ENCODE measurements around the gene FOXN3.

- TF ChIP-seq POLR2A (IDR thresholded peaks at IDR 0.05) (no peak), POLR2AphosphoS5 (IDR thresholded peaks at IDR 0.05) (no peak), EP300 (IDR thresholded peaks at IDR 0.05; ENCODE audit: low read depth) (no peak)
- TF ChIP-seq, protein P1, sequence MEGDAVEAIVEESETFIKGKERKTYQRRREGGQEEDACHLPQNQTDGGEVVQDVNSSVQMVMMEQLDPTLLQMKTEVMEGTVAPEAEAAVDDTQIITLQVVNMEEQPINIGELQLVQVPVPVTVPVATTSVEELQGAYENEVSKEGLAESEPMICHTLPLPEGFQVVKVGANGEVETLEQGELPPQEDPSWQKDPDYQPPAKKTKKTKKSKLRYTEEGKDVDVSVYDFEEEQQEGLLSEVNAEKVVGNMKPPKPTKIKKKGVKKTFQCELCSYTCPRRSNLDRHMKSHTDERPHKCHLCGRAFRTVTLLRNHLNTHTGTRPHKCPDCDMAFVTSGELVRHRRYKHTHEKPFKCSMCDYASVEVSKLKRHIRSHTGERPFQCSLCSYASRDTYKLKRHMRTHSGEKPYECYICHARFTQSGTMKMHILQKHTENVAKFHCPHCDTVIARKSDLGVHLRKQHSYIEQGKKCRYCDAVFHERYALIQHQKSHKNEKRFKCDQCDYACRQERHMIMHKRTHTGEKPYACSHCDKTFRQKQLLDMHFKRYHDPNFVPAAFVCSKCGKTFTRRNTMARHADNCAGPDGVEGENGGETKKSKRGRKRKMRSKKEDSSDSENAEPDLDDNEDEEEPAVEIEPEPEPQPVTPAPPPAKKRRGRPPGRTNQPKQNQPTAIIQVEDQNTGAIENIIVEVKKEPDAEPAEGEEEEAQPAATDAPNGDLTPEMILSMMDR (IDR thresholded peaks at IDR 0.05) = no peak
Observed at GRCh38 chr14:89357655-89358297, 59.3 kb downstream of the FOXN3 start.

Data from transverse colon (tissue), 4 donors.